GM18870 (cell line): ENCODE measurements around the gene ZC3H4.
"Not testable (repeated sequence)": the region's sequence is repeated elsewhere in the genome, so short reads cannot be mapped to it uniquely, and the experiment has no call there.

ENCODE experiments used
- ATAC-seq: cut with Tn5 transposase; IDR thresholded peaks from one replicate; pipeline ENCODE4 v1.9.1; 2021; ENCODE audit warnings: moderate library complexity; ENCODE audit not compliant: unreplicated experiment

Gene ZC3H4

DNA sequence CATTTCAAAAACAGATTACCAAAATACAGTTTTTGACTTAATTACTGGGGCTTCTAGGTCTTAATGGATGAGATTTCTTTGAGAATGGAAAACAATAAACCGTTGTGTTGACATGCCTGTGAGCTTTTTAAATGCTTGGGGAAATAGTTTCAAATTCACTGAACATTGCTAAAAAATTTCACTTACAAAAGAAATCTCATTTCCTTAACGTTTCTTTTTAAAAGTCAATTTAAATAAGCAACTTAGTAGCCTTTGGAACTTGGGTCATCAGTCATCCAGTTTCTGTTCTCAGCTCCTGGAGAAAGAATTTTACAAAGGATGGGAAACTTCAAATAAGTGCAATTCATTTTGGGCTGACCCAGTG lies 4.4 kb downstream of the ZC3H4 start:
- ATAC-seq = no peak

DNA sequence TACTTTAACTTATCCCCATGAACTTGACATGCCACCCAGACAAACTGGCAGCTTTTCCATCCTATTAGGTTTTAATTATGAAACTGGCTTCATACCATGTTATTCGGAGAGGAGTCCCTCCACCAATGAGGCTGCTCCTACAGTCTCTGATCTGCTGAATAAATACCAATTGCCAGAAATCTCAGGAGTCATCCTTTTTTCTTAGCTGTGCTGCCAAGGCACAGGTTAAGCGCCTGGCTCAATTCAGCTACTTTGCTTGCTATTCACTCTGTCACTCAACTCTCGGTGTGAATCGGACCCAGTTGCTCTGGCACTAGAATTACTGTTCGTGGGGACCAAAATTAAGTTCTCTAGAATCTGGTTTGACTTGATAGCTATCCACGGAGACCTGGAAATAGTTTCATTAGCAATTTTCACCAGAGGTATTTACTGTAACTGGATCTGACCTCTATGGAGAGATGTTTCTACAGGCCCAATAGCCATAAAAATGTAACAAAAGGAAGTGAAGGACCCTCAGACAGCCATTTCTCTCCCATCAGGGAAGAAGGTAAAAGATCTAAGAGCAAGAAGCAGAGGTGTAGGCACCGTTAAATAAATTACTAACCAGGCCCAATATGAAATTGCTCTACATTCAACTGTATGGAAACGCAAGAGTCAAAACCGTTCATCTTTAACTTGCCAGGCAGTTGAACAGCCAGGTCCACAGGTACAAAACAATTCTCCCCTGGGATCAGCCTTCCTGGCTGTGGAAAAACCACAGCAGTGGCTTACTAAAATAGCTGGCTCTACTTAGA lies 5.4 kb downstream of the ZC3H4 start:
- no peak for ATAC-seq

DNA sequence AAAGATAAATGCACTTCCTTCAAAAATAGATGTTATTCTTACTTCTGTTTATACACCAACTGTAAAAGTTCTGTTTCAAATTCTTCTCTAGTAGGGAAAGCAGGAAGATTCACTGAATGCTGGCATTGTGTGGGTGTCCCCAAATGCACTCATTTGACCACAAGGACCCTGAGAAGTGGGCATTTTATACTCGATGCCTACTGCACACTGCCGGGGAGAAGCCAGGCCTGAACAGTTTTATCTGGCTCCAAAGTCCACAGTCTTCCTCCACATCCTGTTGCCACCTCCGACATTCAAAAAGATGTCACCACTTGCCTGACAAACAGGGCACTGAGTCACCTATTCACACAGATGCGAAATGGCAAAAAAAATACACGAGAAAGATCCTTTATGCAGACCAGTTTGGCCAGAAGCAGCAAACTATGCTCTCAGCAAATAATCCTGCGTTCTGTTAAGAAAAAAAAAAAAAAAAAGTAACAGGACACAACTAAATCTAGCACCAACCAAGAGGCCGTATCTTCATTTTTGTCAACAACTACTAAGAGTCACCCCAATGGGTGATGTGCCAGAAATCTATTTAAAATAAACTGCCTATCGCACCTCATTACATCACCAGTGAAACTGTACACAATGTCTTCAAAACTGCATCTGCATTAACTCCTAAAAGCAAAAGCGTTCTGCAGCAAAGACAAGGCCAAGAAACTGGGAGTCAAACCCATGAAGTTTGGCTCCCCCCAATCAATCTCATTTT lies 6.2 kb downstream of the ZC3H4 start:
- no peak for ATAC-seq

DNA sequence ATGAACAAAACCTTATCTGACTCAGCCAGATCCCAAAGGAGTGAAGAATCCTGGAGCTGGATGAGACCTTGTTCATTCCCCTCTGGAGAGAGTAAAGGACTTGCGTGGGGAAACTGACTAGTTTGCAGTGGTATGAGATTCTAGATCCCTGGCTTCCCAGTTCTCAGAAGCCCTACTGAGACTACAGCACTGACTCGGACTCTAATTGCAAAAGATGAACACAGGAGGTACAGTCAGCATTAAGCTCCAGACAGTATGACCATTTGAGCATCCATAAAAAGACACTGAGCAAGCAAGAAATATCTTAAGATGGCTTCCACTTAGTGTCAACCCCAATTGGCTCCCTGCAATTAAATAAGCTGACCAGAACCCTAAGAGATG lies 6.8 kb downstream of the ZC3H4 start:
- no peak for ATAC-seq

DNA sequence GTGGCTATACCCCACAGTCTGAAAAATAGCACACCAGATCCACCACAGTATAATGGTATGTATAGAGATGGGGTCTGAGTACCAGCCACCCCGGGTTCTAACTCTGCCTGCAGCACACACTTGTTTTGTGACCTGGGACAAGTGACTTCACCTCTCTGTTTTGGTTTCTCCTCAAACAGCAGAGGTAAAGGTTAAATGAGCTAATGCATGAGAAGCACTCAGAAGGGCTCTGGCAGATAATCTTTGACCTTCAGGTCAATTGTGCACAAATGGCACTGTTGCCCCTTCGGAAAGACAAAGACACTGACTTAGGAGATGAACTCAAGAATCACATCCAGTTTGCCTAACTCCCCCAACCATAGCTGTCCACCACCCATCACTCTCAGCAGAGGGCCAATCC lies 7.7 kb downstream of the ZC3H4 start:
- ATAC-seq = no peak

DNA sequence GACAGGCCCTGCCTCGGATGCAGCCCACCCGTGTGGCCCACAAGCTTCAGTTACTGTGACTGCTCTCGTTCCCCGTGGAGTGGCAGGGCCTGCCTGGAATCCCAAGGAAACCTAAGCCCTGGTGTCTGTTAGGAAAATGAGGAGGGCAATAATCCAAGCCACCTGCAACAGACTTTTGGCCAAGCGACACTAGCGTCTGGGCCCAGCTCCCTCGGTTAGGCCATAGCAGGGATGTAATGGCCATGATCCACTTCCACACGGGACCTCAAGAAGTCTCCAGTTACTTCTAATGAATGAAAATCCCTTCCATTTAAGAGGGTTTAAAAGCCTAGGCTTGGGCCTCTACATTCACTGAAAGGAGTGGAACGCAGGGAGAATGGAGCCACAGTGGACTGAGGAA lies 8.9 kb downstream of the ZC3H4 start:
- ATAC-seq = no peak

- ATAC-seq = no peak
Measured at GRCh38 chr19:47102346-47103060, 11.1 kb downstream of the ZC3H4 start.

DNA sequence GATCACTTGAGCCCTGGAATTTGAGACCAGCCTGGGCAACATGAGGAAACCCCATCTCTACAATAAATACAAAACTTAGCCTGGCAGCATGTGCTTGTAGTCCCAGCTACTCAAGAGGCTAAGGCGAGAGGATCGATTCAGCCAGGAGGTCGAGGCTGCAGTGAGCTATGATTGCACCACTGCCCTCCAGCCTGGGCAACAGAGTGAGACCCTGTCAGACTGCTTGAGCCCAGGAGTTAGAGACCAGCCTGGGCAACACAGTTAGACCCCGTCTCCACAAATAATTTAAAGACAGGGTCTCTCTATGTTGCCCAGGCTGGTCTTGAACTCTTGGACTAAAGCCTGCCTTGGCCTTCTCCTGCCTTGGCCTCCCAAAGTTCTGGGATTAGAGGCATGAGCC lies 12.5 kb downstream of the ZC3H4 start:
- ATAC-seq = not testable (repeated sequence)

- no peak for ATAC-seq
Measured at GRCh38 chr19:47100290-47100689, 13.3 kb downstream of the ZC3H4 start.

GRCh38 chr19:47099576-47100050 lies 14.0 kb downstream of the ZC3H4 start:
- ATAC-seq = no peak

GRCh38 chr19:47098608-47099007 lies 15.0 kb downstream of the ZC3H4 start:
- no peak for ATAC-seq

DNA sequence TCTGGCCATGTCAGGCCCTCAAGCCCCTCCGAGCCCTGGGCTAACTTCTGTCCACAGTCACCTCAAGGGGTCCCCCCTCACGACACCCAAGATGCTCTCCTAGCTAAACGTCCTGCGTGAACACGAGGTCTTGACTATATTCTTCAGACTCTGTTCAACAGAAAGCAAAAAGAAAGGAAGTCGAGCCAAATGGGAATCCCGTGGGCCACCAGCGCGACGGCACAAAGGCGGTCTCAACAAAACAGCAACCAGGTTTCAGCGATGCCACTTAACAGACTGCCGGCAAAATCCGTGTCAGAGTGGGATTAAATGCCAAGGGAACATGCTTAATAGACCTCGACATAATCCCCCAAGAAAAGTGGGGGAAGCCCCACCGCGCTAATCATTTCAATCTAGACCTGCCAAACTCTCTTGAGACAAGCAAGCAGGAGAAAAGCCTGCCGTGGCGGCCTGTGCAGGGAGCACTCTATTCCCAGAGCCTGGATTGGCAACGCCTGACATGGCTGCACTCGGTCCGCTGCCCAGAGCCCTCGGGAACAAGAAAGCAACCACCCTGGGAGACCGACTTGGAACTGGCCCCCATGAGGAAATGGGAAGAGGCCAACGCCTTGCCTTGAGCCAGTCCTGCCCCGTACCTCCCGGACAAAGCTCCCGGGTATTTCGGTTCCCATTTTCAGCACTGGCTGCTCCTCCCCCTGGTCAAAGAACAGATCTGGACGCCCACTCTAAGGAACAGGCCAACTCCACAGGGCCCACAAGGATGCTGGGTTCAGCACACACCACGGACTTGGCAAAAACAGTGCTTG lies 16.0 kb downstream of the ZC3H4 start:
- ATAC-seq = no peak

GRCh38 chr19:47096721-47097120 lies 16.9 kb downstream of the ZC3H4 start:
- ATAC-seq = no peak

GRCh38 chr19:47096100-47096704 lies 17.4 kb downstream of the ZC3H4 start:
- no peak for ATAC-seq

- no peak for ATAC-seq
Measured at GRCh38 chr19:47095476-47096099, 18.0 kb downstream of the ZC3H4 start.

DNA sequence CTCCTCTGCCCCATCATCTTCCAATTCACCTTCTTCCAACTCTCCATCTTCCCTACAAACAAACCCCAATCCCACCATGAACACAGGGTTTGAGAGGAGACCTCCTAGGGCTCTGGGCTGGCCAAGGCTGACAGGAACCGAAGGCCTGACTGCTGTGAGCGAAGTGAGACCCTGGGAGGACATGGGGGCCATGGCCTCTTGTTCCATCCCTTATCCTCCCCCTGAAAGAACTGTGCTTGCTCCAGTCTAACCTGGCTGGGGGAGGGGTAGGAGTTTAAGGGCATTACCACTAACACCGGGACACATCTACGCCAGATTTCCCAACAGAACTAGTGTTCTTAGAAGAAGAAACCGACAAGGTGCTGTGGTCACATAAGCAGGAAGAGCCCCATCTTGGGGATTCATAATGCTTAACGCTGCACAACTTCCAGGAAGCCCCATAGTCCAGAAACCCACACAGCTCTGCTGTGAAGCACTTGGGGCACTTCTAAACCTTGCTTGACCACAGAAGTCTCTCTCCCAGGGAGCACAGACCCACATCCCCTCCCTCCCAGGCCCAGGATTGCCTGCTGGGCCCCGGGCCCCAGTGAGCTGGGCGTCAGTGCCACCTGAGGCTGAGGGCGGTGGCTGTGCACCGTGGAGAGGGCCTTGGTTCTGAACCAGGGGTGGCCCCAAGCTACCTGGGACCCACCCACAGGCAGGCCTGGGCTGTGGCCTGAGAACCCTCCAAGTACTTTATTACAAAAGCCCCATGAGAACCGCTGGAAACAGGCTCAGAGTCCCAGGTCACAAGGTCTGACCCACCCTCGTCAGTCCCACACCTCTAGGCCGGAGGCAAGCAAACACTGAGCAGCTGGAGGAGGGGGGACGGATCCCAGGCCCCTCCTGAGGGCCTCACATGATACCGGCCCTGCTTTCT lies 18.8 kb downstream of the ZC3H4 start:
- no peak for ATAC-seq

DNA sequence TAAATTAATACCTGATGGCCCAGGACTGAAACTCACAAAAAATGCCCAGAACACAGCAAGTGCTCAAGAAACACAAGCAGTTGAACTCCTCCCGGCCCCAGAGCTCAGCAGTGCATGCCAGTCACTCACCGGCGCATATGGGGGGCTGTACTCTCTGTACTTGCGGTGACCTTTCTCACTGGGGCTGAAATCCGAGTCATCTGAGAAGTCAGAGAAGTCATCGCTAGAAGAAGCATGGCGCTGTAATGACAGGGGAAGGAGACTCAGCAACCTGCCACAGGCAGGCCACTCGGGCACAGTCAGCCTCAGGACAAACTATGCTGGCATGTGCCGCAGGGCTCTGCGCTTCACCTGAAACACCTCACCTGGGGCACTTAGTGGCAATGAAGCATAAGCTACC lies 19.7 kb downstream of the ZC3H4 start:
- no peak for ATAC-seq

GRCh38 chr19:47093254-47093653 lies 20.3 kb downstream of the ZC3H4 start:
- no peak for ATAC-seq

DNA sequence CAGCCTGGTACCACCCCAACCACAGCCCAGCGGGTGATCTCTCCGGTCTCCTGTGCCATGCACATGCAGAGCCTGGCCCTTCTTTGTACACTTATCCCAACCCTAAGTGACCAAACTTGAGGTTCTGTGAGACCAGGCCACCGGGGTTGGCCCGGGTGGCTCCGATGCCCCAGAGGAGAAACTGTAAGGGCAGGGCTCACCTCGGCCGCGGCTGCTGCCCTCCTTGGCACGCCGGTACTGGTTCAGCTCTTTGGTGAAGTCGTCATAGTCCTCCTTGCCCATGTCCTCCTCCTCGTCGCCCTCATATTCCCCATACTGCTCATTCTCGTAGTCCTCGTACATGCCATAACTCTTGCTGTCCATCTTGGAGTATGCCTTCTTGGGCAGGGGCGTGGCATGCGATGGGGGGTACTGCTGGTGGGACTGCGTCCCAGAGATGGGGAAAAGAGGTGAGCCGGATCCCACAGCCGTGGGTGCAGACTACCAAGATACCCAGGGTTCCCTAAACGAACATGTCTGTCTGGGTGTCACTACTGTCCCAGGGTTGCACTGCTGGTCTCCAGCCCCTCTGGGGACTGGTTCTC lies 23.7 kb downstream of the ZC3H4 start:
- ATAC-seq = no peak
